Hematopoietic multipotent progenitor cell treated with erythropoietin and hydrocortisone succinate and interleukin-3 and kit ligand, for 6 days (in vitro differentiated cells): ENCODE data around the gene MRPL20.
A peak's percentile ranks its signal among the peaks of the same experiment; 100 is the strongest.
"Not testable (repeated sequence)": the region's sequence is repeated elsewhere in the genome, so short reads cannot be mapped to it uniquely, and the experiment has no call there.

Experiments used
- DNase-seq: peaks from one replicate; pipeline ENCODE4 v3.0.0-alpha.2; 2015

Gene MRPL20

GRCh38 chr1:1380860-1381259 lies 26.2 kb downstream of the MRPL20 start:
- DNase-seq, result no peak

- DNase-seq, result no peak
Observed at GRCh38 chr1:1377540-1378205, 29.4 kb downstream of the MRPL20 start.

- DNase-seq, result no peak
Observed at GRCh38 chr1:1376551-1377226, 30.4 kb downstream of the MRPL20 start.

GRCh38 chr1:1374929-1375662 lies 32.0 kb downstream of the MRPL20 start, which contains the start of gene AURKAIP1:
AURKAIP1 (minus strand) TSS chr1:1375207; CDS start chr1:1374756, 451 bp downstream.
- DNase-seq, result peak; percentile 99

GRCh38 chr1:1374589-1374928 lies 32.5 kb downstream of the MRPL20 start:
- DNase-seq, result peak; percentile 44

- DNase-seq, result no peak
Observed at GRCh38 chr1:1373815-1374588, 33.1 kb downstream of the MRPL20 start.

- DNase-seq, result no peak
Observed at GRCh38 chr1:1373051-1373814, 33.9 kb downstream of the MRPL20 start.

GRCh38 chr1:1371746-1372711 lies 35.1 kb downstream of the MRPL20 start:
- DNase-seq, result peak; percentile 76

- DNase-seq, result peak; percentile 89
Observed at GRCh38 chr1:1371364-1371745, 35.7 kb downstream of the MRPL20 start.

- DNase-seq, result no peak
Observed at GRCh38 chr1:1370771-1371300, 36.3 kb downstream of the MRPL20 start.

GRCh38 chr1:1370094-1370493 lies 37.0 kb downstream of the MRPL20 start:
- DNase-seq, result not testable (repeated sequence)

- no peak for DNase-seq
Observed at GRCh38 chr1:1367315-1367714, 39.8 kb downstream of the MRPL20 start.

- DNase-seq, result no peak
Observed at GRCh38 chr1:1366699-1367066, 40.4 kb downstream of the MRPL20 start.

GRCh38 chr1:1365875-1366698 lies 41.0 kb downstream of the MRPL20 start:
- no peak for DNase-seq

GRCh38 chr1:1364266-1364665 lies 42.8 kb downstream of the MRPL20 start:
- DNase-seq, result no peak

GRCh38 chr1:1361982-1362423 lies 45.1 kb downstream of the MRPL20 start:
- no peak for DNase-seq

- DNase-seq, result no peak
Observed at GRCh38 chr1:1361233-1361981, 45.7 kb downstream of the MRPL20 start.

- no peak for DNase-seq
Observed at GRCh38 chr1:1360506-1361169, 46.5 kb downstream of the MRPL20 start.
